Suprapubic skin (tissue), 4 donors: Measurements from ENCODE around the gene UQCRC1. TPM values are rescaled to one million over a fixed set of nuclear protein-coding genes. Genes with fewer than 3 reads are reported as not detected.

Experiments used
- DNase-seq, 2 donors: peaks; one replicate each; pipeline ENCODE4 v3.0.0-alpha.2; 2019; ENCODE audit warnings: low spot score in 2 of 2
- H3K27ac ChIP-seq: fragments of 200-600 bp; sonication (generic); one replicate; pipeline ENCODE4 v1.5.1; 2019
- H3K27me3 ChIP-seq: fragments of 200-600 bp; sonication (generic); one replicate; pipeline ENCODE4 v1.5.1; 2019
- H3K36me3 ChIP-seq: fragments of 200-600 bp; sonication (generic); one replicate; pipeline ENCODE4 v1.5.1; 2019
- H3K4me1 ChIP-seq: fragments of 200-600 bp; sonication (generic); one replicate; pipeline ENCODE4 v1.5.1; 2019
- H3K4me3 ChIP-seq: fragments of 200-600 bp; sonication (generic); one replicate; pipeline ENCODE4 v1.5.1; 2019; ENCODE audit warnings: mild to moderate bottlenecking
- H3K9me3 ChIP-seq: fragments of 200-600 bp; sonication (generic); one replicate; pipeline ENCODE4 v1.5.1; 2019
- CTCF ChIP-seq, 2 donors: fragments of 200-600 bp in 1 of 2; fragments of 450-650 bp in 1 of 2; sonication (generic) in 1 of 2; IDR thresholded peaks; one replicate each; pipeline ENCODE4 v1.5.1; 2016 to 2019; ENCODE audit warnings: antibody characterized with exemption in 2 of 2, mild to moderate bottlenecking in 1 of 2, moderate library complexity in 1 of 2
- EP300 ChIP-seq: sonication (generic); formaldehyde crosslinking; IDR thresholded peaks from one replicate; pipeline ENCODE4 v1.6.1; 2017; ENCODE audit warnings: antibody characterized with exemption
- POLR2A ChIP-seq, 2 donors: fragments of 450-650 bp; IDR thresholded peaks; one replicate each; pipeline ENCODE4 v1.6.1; 2017; ENCODE audit warnings: antibody characterized with exemption in 2 of 2, mild to moderate bottlenecking in 2 of 2, moderate library complexity in 2 of 2
- POLR2AphosphoS5 ChIP-seq, 3 donors: sonication (generic); formaldehyde crosslinking; IDR thresholded peaks; one replicate each; pipeline ENCODE4 v1.6.1; 2017; ENCODE audit warnings: antibody characterized with exemption in 3 of 3
- WGBS: methylation state at CpG from one replicate; pipeline ENCODE4 v1.1.5; 2018; 5-methylcytosine and 5-hydroxymethylcytosine counted together
- total RNA-seq, 4 donors: library from RNA; depleted of rRNA; stranded (reverse); fragments of >200 nt; gene quantifications; one replicate each; pipeline ENCODE4 v1.1.0, GENCODE V29; 2016

UQCRC1 gene
- total RNA-seq, 4 donors from 2014 or later, result 294 to 337 (median 319) TPM

DNA sequence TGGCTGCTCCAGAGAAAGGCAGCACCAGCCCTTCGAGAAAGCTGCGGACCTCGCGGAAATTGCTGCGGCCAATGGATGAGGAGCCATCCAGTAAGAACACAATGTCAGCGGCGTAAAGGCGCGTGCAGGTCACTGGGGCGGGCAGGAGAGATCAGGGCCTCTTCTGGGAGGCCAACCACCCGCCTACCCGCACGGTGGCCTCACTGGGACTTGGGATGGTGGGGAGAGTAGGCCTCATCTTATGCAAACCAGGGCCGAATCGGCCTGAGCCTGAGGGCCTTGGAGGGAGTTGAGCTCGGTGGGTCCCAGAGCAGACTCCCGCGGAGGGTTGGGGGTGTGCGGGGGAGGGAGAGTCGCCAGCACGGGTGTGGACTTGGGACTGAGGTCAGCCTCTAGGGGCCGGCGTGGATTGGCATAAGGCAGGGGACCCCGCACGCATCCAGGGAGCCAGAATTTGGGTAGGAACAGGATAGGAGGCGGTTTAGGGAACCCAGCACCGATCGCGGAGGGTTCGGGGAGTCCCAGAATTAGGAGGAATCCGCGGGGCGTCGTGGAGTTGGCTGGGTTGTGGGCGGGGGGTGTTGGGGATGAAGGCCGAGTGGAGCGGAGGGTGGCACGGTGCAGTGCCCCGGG lies 14.9 kb downstream of the UQCRC1 start:
- H3K4me1 ChIP-seq, result peaks cover 74% of the 10 kb centered on the region
- H3K27me3 ChIP-seq, result no peaks in the 10 kb centered on the region
- DNase-seq, result no peak
- no peaks in the 10 kb centered on the region for H3K9me3 ChIP-seq
- H3K36me3 ChIP-seq, result peaks cover 23% of the 10 kb centered on the region
- H3K4me3 ChIP-seq, result peak overlapping the region; percentile 55
- WGBS, result 31% methylated on average over 34 of the region's 39 CpGs
- H3K27ac ChIP-seq, result peak overlapping the region; percentile 79
- no peak for TF ChIP-seq EP300
- no peak for TF ChIP-seq CTCF (IDR thresholded peaks at IDR 0.05)
- no peak for TF ChIP-seq POLR2A (IDR thresholded peaks at IDR 0.05)
- TF ChIP-seq POLR2AphosphoS5 (IDR thresholded peaks at IDR 0.05), result no peak

DNA sequence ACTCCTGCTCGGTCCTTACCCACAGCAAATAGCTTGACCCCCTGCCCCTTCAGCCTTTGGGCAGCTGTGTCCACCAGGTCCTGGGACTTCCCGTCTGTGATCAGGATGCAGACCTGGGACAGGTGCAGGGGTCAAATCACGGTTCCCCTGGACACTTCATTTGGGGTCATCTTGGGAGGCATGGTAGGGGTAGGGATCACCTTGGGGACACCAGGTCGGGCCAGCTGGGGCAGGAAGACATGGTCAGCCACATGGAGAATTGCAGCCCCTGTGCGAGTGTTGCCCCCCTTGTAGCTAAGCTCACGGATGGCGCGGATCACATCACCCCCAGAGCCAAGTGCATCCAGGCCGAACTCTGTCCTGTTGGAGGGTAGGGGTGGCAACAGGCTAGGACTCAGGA lies 16.1 kb downstream of the UQCRC1 start:
- Histone ChIP-seq H3K4me3 (peak overlapping the region; percentile 55), H3K36me3 (peaks cover 26% of the 10 kb centered on the region), H3K27ac (no peak overlapping the region), H3K9me3 (no peaks in the 10 kb centered on the region), H3K4me1 (peaks cover 62% of the 10 kb centered on the region), H3K27me3 (no peaks in the 10 kb centered on the region)
- 66% methylated on average over 6 of the region's 9 CpGs for WGBS
- TF ChIP-seq EP300 (no peak), POLR2AphosphoS5 (IDR thresholded peaks at IDR 0.05) (no peak), POLR2A (IDR thresholded peaks at IDR 0.05) (no peak), CTCF (IDR thresholded peaks at IDR 0.05) (no peak)
- DNase-seq, result no peak

GRCh38 chr3:48592519-48593087 lies 16.8 kb downstream of the UQCRC1 start:
- TF ChIP-seq EP300 (no peak), POLR2AphosphoS5 (IDR thresholded peaks at IDR 0.05) (no peak), CTCF (IDR thresholded peaks at IDR 0.05) (no peak), POLR2A (IDR thresholded peaks at IDR 0.05) (no peak)
- Histone ChIP-seq H3K27me3 (no peaks in the 10 kb centered on the region), H3K4me3 (no peak overlapping the region), H3K27ac (no peak overlapping the region), H3K4me1 (peaks cover 55% of the 10 kb centered on the region), H3K36me3 (peaks cover 32% of the 10 kb centered on the region), H3K9me3 (no peaks in the 10 kb centered on the region)
- WGBS, result 78% methylated on average over 11 of the region's 21 CpGs
- no peak for DNase-seq

GRCh38 chr3:48591886-48592518 lies 17.4 kb downstream of the UQCRC1 start:
- WGBS, result 78% methylated on average over 12 of the region's 22 CpGs
- no peak for TF ChIP-seq CTCF (IDR thresholded peaks at IDR 0.05)
- no peak for TF ChIP-seq EP300
- TF ChIP-seq POLR2A (IDR thresholded peaks at IDR 0.05), result no peak
- TF ChIP-seq POLR2AphosphoS5 (IDR thresholded peaks at IDR 0.05), result no peak

DNA sequence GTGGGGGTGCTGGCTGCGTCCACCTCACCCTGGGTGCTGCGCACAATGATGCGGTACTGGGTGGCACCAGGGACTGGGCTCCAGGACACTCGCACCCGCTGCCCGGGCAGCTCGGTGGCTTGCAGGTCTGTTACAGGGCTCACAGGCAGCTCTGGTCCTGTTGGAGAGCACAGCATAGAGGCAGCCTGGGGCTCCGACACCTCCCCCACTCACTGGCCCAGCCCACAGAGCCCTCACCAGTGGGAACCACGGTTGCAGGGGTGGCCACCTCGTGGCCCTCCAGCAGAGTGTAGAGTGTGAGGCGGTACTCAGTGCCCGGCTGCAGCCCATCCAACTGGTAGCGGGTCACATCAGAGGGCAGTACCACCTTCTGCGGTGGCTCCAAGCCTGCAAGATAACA lies 18.0 kb downstream of the UQCRC1 start:
- Histone ChIP-seq H3K36me3 (peaks cover 42% of the 10 kb centered on the region), H3K4me3 (no peak overlapping the region), H3K4me1 (peaks cover 43% of the 10 kb centered on the region), H3K27me3 (no peaks in the 10 kb centered on the region), H3K9me3 (no peaks in the 10 kb centered on the region), H3K27ac (no peak overlapping the region)
- no peak for TF ChIP-seq POLR2A (IDR thresholded peaks at IDR 0.05)
- TF ChIP-seq CTCF (IDR thresholded peaks at IDR 0.05), result no peak
- no peak for TF ChIP-seq POLR2AphosphoS5 (IDR thresholded peaks at IDR 0.05)
- TF ChIP-seq EP300, result no peak
- WGBS, result 97% methylated on average over 6 of the region's 14 CpGs
- DNase-seq, result no peak

More at GRCh38 chr3:48591886-48592518, 17.4 kb downstream of the UQCRC1 start:
- Histone ChIP-seq H3K27ac (no peak overlapping the region), H3K27me3 (no peaks in the 10 kb centered on the region), H3K36me3 (peaks cover 36% of the 10 kb centered on the region), H3K4me3 (no peak overlapping the region), H3K9me3 (no peaks in the 10 kb centered on the region), H3K4me1 (peaks cover 49% of the 10 kb centered on the region)
- DNase-seq, result no peak
